ENCODE results near the gene FNIP1. TPM values are rescaled to one million over a fixed set of nuclear protein-coding genes. Genes with fewer than 3 reads are reported as not detected.
A peak's percentile ranks its signal among the peaks of the same experiment; 100 is the strongest.
"Not testable (repeated sequence)": the region's sequence is repeated elsewhere in the genome, so short reads cannot be mapped to it uniquely, and the experiment has no call there.

The FNIP1 gene
- total RNA-seq, 2 experiments from 2014 or later: 27.8 to 28.7 TPM

DNA sequence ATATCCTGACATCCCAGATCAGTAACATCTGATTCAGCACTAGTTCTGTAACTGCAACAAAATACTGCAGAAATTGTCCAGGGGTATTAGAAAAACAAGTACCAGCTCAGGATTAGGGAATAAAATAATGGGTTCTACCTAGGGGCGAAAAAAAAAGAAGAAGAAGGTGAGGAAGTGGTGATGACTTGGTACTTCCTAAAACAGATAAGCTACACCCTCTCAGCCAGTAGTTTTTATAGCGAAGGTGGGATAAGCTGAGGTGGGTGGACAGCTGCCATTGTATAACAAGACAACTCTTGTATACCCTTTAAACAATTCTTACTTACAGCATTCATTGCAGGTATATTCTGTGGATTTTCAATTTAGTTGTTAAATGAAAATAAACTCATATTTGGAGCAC lies 180.9 kb downstream of the FNIP1 start:
- H3K27me3 Mint-ChIP-seq: no peaks in the 10 kb centered on the region
- H3K9me3 Mint-ChIP-seq: peaks cover 6% of the 10 kb centered on the region
- no peak for DNase-seq
- peaks cover 26% of the 10 kb centered on the region for H3K4me1 Mint-ChIP-seq
- no peak overlapping the region for H3K4me3 Mint-ChIP-seq
- H3K36me3 Mint-ChIP-seq (ENCODE audit: low read depth): peaks cover 37% of the 10 kb centered on the region
- CTCF ChIA-PET: interaction anchor here (0.6 to 1.2 kb wide), 3 partner anchors 26 to 161 kb away, joined by 3 to 4 read pairs (median 3); no protein-coding TSS in a partner anchor
- POLR2A ChIA-PET: no interaction called here
- no peak overlapping the region for H3K27ac Mint-ChIP-seq

DNA sequence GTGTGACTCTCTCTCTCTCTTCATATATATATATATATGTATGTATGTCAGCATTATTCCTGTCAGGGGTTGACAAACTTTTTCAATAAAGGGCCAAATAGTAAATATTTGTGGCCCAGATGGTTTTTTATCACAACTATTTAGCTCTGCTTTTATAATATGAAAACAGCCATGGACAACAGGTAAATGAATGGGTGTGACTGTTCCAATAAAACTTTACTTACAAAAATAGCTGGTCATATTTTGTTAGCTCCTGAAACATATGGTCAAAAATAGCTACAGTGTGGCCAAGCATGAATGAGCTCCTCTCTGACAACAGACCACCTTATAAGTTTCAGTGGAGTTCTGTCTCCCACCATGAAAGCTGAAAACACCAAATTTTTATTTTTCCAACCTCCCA lies 183.4 kb downstream of the FNIP1 start:
- no peak overlapping the region for H3K4me3 Mint-ChIP-seq
- peaks cover 43% of the 10 kb centered on the region for H3K36me3 Mint-ChIP-seq (ENCODE audit: low read depth)
- ChIA-PET POLR2A (no interaction called here), CTCF (interaction anchor here (1.0 to 1.2 kb wide), 2 partner anchors 24 to 66 kb away, joined by 3 read pairs; no protein-coding TSS in a partner anchor)
- peaks cover 6% of the 10 kb centered on the region for H3K9me3 Mint-ChIP-seq
- peaks cover 28% of the 10 kb centered on the region for H3K4me1 Mint-ChIP-seq
- DNase-seq: no peak
- H3K27me3 Mint-ChIP-seq: no peaks in the 10 kb centered on the region
- H3K27ac Mint-ChIP-seq: no peak overlapping the region

DNA sequence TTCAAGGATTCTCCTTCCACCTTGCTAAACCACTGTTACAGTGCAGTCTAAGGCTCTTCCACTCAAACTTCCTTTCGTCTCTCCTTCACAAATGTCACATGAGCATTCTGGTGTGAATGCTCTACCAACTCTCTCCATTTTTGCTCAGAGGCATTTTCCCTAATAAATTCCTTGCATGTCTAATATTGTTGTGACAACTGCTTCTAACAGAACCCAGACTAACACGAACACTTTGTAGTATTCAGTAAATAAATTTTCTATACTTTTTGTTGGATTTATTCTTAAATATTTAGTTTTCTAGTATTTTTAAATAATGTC lies 185.8 kb downstream of the FNIP1 start:
- Mint-ChIP-seq H3K36me3 (ENCODE audit: low read depth) (peaks cover 34% of the 10 kb centered on the region), H3K27ac (no peak overlapping the region), H3K4me1 (peaks cover 20% of the 10 kb centered on the region), H3K4me3 (no peak overlapping the region), H3K9me3 (peaks cover 6% of the 10 kb centered on the region), H3K27me3 (no peaks in the 10 kb centered on the region)
- DNase-seq: no peak
- ChIA-PET CTCF (no interaction called here), POLR2A (no interaction called here)

DNA sequence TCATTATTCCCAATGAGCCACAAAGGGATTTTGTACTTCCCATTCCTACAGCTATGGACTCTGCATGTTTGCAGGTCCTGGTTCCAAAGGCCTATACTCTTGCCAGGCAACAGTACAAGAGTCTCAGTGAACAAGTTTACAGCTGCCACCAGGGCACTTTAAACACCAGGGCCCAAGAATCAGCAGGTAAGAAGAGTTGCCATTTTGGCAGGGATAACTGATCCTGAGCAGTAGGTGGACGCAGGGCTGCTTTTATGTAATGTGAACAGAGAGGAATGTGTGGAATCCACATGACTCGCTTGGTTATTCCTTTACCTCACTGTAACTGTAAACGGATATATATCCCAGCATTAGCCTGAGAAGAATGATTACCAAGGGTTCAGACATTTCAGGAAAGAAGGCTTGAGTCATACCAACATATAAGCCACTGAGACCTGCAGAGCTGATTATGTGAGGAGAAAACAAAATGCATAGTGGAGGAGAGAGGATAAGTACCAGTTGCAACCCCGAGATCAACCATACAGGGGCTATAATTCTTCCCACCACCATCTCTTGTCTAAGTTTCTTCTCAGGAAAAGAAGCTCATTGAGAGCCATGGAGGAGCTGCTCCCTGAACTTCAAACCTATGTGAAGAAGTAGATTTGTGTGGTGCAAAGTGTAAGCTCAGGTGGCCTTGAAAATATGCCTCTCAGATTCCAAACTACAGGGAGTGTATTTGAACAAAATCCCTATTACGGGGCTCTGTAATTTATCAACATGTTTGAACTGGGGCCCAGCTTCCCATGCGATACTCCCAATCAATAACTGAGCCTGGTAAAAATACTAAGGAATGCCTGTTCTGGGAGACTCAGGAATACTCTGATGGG lies 186.4 kb downstream of the FNIP1 start:
- Mint-ChIP-seq H3K4me1 (peaks cover 17% of the 10 kb centered on the region), H3K9me3 (peaks cover 3% of the 10 kb centered on the region), H3K27me3 (no peaks in the 10 kb centered on the region), H3K36me3 (ENCODE audit: low read depth) (peaks cover 31% of the 10 kb centered on the region), H3K27ac (no peak overlapping the region), H3K4me3 (no peak overlapping the region)
- CTCF ChIA-PET: interaction anchor here (1.8 kb wide), 1 partner anchor 21 kb away, joined by 5 read pairs; no protein-coding TSS in a partner anchor
- DNase-seq: no peak
- POLR2A ChIA-PET: no interaction called here

DNA sequence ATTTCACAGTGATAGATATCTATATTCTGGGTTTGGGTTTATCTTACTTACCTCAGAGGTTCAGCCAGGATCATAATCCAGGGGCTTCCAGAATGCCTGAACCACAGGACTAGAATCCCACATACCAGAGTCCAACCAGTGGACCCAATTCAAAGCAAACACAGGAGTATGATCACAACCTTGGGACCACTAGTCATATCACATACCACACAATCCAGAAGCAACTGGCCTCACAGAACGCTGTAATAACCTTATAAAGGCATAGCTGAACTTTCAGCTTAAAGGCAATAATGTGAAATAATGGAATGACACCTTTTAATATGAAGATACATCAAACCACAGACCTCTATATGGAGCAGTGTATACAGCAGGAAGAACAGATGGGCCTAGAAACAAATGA lies 187.0 kb downstream of the FNIP1 start:
- Mint-ChIP-seq H3K4me1 (peaks cover 19% of the 10 kb centered on the region), H3K9me3 (peaks cover 3% of the 10 kb centered on the region), H3K4me3 (no peak overlapping the region), H3K27ac (no peak overlapping the region), H3K27me3 (no peaks in the 10 kb centered on the region), H3K36me3 (ENCODE audit: low read depth) (peaks cover 26% of the 10 kb centered on the region)
- POLR2A ChIA-PET: no interaction called here
- CTCF ChIA-PET: interaction anchor here (1.8 kb wide), 1 partner anchor 20 kb away, joined by 5 read pairs; no protein-coding TSS in a partner anchor
- no peak for DNase-seq

DNA sequence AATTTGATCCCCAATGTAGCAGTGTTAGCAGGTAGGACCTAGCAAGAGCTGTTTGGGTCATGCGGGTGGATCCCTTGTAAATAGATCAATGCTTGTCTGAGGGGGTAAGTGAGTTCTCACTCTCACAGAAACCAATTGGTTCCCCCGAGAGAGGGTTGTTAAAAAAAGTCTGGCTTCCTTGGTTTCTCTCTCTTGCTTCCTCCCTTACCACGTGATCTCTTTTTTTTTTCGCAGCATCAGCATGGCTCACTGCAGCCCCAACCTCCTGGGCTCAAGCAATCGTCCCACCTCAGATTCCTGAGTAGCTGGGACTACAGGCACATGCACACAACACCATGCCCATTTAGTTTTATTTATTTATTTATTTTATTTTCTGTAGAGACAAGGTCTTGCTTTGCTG lies 188.2 kb downstream of the FNIP1 start:
- ChIA-PET CTCF (interaction anchor here (0.9 kb wide), 1 partner anchor 399 kb away, joined by 3 read pairs; no protein-coding TSS in a partner anchor), POLR2A (no interaction called here)
- Mint-ChIP-seq H3K27ac (no peak overlapping the region), H3K27me3 (no peaks in the 10 kb centered on the region), H3K4me3 (no peak overlapping the region), H3K36me3 (ENCODE audit: low read depth) (peaks cover 19% of the 10 kb centered on the region), H3K9me3 (no peaks in the 10 kb centered on the region), H3K4me1 (peaks cover 19% of the 10 kb centered on the region)
- no peak for DNase-seq

DNA sequence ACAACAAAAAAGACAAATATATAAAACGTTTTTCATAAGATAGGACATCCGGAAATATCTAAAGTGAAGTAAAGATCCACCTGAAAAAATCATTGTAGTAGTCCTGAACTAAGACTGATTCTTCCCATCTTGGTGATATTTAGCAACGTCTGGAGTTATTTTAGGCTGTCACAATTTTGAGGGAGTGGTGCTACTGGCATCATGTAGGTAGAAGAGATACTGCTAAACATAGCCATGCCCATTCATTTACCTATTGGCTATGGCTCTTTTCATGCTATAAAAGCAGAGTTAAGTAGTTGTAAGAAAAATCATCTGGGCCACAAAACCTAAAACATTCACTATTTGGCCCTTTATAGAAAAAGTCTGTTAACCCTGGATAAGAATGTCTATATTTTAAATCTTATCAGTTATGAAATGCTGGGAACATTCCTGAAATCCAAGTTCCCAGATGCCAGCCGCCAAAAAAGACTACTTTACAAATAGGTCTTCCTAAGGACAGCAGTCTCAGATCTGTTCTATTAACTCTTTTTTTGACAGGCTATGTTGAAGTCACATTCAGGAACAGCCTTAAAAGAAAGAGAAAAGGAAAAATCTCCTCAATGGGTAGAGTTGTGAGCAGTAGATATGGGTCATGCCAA lies 188.8 kb downstream of the FNIP1 start:
- DNase-seq: no peak
- ChIA-PET POLR2A (no interaction called here), CTCF (interaction anchor here (0.9 kb wide), 1 partner anchor 399 kb away, joined by 3 read pairs; no protein-coding TSS in a partner anchor)
- H3K4me1 Mint-ChIP-seq: peaks cover 19% of the 10 kb centered on the region
- no peak overlapping the region for H3K27ac Mint-ChIP-seq
- no peaks in the 10 kb centered on the region for H3K27me3 Mint-ChIP-seq
- H3K36me3 Mint-ChIP-seq (ENCODE audit: low read depth): peaks cover 16% of the 10 kb centered on the region
- no peak overlapping the region for H3K4me3 Mint-ChIP-seq
- no peaks in the 10 kb centered on the region for H3K9me3 Mint-ChIP-seq

DNA sequence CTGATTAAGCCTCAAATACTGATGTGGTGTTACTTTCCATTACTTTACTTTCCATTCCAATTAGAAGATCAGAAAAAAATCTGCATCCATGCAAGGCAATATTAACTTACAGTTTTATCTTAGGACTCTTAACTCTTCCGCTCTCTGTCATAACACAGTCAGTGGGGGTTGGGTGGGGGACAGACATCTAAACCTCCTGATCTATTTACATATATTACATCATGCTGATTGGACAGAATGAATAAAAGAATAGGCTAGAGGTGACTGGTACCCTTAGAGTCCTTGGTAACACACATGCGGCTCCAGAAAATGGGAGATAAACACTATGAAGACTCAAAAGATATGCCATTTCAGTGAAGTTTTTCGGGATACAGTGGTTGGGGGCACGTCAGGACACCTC lies 189.4 kb downstream of the FNIP1 start:
- Mint-ChIP-seq H3K4me3 (no peak overlapping the region), H3K9me3 (no peaks in the 10 kb centered on the region), H3K27me3 (no peaks in the 10 kb centered on the region), H3K4me1 (peaks cover 19% of the 10 kb centered on the region), H3K27ac (no peak overlapping the region), H3K36me3 (ENCODE audit: low read depth) (peaks cover 14% of the 10 kb centered on the region)
- no peak for DNase-seq
- CTCF ChIA-PET: no interaction called here
- POLR2A ChIA-PET: no interaction called here

DNA sequence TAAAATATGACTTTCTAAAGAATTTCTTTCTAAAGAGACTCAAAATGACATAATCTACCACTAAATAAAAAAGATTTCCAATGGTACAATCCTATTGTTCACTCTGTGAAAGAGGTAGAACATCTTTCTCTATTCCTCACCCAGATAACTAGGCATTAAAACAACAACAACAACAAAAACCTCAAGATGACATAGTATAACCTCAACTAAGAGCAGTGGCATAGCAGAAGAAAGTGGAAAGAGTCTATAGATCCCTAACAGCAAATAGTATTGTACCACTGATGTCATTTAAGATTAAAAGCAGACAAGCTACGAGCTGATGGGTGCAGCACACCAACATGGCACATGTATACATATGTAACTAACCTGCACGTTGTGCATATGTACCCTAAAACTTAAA lies 191.7 kb downstream of the FNIP1 start:
- no peaks in the 10 kb centered on the region for H3K27me3 Mint-ChIP-seq
- H3K4me3 Mint-ChIP-seq: no peak overlapping the region
- H3K36me3 Mint-ChIP-seq (ENCODE audit: low read depth): peaks cover 21% of the 10 kb centered on the region
- H3K4me1 Mint-ChIP-seq: peaks cover 19% of the 10 kb centered on the region
- POLR2A ChIA-PET: interaction anchor here (1.6 kb wide), 1 partner anchor 10 kb away, joined by 3 read pairs; no protein-coding TSS in a partner anchor
- CTCF ChIA-PET: interaction anchor here (0.6 to 1.3 kb wide), 3 partner anchors 12 to 397 kb away, joined by 3 read pairs; no protein-coding TSS in a partner anchor
- no peak for DNase-seq
- no peak overlapping the region for H3K27ac Mint-ChIP-seq
- no peaks in the 10 kb centered on the region for H3K9me3 Mint-ChIP-seq

DNA sequence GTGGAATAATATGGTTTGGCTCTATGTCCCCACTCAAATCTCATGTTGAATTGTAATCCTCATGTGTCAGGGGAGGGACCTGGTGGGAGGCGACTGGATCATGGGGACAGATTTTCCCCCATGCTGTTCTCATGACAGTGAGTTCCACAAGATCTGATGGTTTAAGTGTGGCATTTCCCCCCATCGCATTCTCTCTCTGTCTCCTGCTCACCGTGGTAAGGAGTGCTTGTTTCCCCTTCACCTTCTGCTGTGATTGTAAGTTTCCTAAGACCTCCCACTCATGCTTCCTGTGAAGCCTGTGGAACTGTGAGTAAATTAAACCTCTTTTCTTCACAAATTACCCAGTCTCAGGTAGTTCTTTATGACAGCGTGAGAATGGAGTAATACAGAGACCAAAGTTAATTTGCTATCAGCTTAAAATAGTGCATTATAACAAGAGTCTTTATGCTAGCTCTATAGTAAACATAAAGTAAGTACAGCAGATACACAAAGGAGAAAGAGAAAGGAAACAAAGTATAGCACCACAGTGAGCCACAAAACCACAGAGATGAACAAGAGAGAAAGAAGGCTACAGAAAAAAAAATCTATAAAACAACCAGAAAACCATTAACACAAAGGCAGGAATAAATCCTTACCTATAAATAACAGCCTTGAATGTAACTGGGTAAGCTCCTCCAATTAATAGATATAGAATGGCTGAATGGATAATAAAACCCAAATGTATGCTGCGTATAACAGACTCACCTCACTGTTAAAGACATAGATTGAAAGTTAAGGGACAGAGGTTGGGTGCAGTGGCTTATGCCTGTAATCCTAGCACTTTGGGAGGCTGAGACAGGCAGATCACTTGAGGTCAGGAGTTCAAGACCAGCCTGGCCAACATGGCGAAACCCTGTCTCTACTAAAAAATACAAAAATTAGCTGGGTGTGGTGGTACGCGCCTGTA lies 201.5 kb downstream of the FNIP1 start:
- H3K4me1 Mint-ChIP-seq: peaks cover 31% of the 10 kb centered on the region
- CTCF ChIA-PET: interaction anchor here (0.7 to 1.2 kb wide), 4 partner anchors 35 to 412 kb away, joined by 3 to 4 read pairs (median 3); no protein-coding TSS in a partner anchor
- no peak for DNase-seq
- no peaks in the 10 kb centered on the region for H3K27me3 Mint-ChIP-seq
- peak overlapping the region; percentile 72 for H3K27ac Mint-ChIP-seq
- POLR2A ChIA-PET: interaction anchor here (0.8 to 1.9 kb wide), 6 partner anchors 10 to 424 kb away, joined by 3 to 9 read pairs (median 4); partner anchors contain the start of gene FNIP1
- no peaks in the 10 kb centered on the region for H3K9me3 Mint-ChIP-seq
- peaks cover 38% of the 10 kb centered on the region for H3K36me3 Mint-ChIP-seq (ENCODE audit: low read depth)
- H3K4me3 Mint-ChIP-seq: peak overlapping the region; percentile 8

DNA sequence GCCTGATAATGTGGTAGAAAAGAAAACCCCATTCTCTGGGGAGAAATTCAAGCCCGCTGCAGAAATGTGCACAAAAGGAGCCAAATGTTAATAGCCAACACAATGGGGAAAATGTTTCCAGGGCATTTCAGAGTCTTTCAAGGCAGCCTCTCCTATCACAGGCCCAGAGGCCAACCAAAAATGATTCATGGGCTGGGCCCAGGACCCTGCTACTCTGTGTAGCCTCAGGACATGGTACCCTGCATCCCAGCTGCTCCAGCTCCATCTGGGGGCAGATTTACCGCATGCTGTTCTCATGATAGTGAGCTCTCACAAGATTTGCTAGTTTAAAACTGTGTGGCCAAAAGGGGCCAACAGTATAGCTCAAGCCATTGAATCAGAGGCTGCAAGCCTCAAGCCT lies 202.9 kb downstream of the FNIP1 start:
- H3K4me3 Mint-ChIP-seq: no peak overlapping the region
- POLR2A ChIA-PET: interaction anchor here (1.3 kb wide), 1 partner anchor 521 kb away, joined by 3 read pairs; no protein-coding TSS in a partner anchor
- peaks cover 31% of the 10 kb centered on the region for H3K4me1 Mint-ChIP-seq
- peaks cover 32% of the 10 kb centered on the region for H3K36me3 Mint-ChIP-seq (ENCODE audit: low read depth)
- no peak for DNase-seq
- no peak overlapping the region for H3K27ac Mint-ChIP-seq
- CTCF ChIA-PET: interaction anchor here (1.8 kb wide), 1 partner anchor 413 kb away, joined by 10 read pairs; no protein-coding TSS in a partner anchor
- no peaks in the 10 kb centered on the region for H3K27me3 Mint-ChIP-seq
- H3K9me3 Mint-ChIP-seq: no peaks in the 10 kb centered on the region

DNA sequence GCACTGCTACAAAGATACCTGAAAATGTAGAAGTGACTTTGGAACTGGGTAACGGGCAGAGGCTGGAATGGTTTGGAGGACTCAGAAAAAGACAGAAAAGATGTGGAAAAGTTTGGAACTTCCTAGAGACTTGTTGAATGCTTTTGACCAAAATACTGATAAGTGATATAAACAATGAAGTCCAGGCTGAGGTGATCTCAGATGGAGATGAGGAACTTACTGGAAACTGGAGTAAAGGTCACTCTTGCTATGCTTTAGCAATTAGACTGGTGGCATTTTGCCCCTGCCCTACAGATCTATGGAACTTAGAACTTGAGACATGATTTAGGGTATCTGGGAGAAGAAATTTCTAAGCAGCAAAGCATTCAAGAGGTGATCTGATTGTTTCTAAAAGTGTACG lies 203.4 kb downstream of the FNIP1 start:
- H3K27me3 Mint-ChIP-seq, H3K27ac Mint-ChIP-seq, H3K4me3 Mint-ChIP-seq, H3K9me3 Mint-ChIP-seq, DNase-seq: not testable (repeated sequence)
- POLR2A ChIA-PET: interaction anchor here (1.3 kb wide), 1 partner anchor 522 kb away, joined by 3 read pairs; no protein-coding TSS in a partner anchor
- CTCF ChIA-PET: interaction anchor here (1.0 to 1.8 kb wide), 3 partner anchors 11 to 468 kb away, joined by 3 to 10 read pairs (median 3); no protein-coding TSS in a partner anchor
- Mint-ChIP-seq H3K36me3 (ENCODE audit: low read depth) (peaks cover 32% of the 10 kb centered on the region), H3K4me1 (peaks cover 31% of the 10 kb centered on the region)
